ENCODE measurements around the gene GRIA4.

The GRIA4 gene

DNA sequence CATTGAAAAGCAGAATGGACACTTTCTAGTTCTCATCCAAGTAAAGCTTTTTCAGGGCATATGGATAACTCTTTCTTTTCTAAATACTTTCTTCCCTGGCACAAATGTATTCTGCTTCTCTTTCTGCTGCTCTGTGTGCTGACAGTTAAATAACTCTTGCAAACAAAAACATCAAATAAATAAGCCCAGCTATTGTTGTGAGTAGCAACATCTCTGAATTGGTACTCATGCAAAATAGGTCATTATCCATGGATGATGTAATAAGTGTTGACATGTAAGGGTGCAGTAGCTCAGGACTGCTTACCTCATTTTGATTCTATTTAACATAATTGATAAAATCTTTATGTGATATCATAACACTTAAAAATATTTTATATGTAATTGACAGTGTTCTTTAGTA is 247.9 kb downstream of the GRIA4 start:
- in situ Hi-C loops (cut with HindIII; ENCODE audit: low pct_ligation_motif_present, low sequenced_read_pairs): no loop called here
- TF ChIP-seq, protein P1, sequence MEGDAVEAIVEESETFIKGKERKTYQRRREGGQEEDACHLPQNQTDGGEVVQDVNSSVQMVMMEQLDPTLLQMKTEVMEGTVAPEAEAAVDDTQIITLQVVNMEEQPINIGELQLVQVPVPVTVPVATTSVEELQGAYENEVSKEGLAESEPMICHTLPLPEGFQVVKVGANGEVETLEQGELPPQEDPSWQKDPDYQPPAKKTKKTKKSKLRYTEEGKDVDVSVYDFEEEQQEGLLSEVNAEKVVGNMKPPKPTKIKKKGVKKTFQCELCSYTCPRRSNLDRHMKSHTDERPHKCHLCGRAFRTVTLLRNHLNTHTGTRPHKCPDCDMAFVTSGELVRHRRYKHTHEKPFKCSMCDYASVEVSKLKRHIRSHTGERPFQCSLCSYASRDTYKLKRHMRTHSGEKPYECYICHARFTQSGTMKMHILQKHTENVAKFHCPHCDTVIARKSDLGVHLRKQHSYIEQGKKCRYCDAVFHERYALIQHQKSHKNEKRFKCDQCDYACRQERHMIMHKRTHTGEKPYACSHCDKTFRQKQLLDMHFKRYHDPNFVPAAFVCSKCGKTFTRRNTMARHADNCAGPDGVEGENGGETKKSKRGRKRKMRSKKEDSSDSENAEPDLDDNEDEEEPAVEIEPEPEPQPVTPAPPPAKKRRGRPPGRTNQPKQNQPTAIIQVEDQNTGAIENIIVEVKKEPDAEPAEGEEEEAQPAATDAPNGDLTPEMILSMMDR (IDR thresholded peaks at IDR 0.05; ENCODE audit: low read depth, low read length, missing control alignments): no peak
- Histone ChIP-seq H3K27ac (no peak overlapping the region), H3K27me3 (replicated peaks) (no peaks in the 10 kb centered on the region), H3K36me3 (replicated peaks) (no peaks in the 10 kb centered on the region), H3K4me3 (ENCODE audit: low read depth, low read length) (no peak overlapping the region)
- no peak for DNase-seq

DNA sequence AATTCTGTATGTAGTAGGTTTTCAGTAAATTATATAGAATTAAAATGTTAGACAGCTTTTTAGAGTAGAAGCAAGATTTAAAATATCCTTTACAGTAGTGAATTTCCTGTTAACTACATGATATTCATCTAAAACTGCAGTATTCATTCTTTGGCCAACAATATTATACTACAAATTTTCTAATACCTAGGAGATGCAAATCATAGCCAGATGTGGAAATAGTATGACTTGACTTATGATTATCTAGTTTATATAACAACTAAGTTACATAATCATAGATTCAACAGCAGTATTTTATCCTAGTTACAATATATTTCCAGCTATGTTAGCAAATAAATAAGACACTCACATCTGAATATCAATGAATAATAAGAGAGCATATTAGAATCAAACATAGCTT is 249.0 kb downstream of the GRIA4 start:
- no peak for DNase-seq
- Histone ChIP-seq H3K27ac (no peak overlapping the region), H3K4me3 (ENCODE audit: low read depth, low read length) (no peak overlapping the region), H3K36me3 (replicated peaks) (no peaks in the 10 kb centered on the region), H3K27me3 (replicated peaks) (no peaks in the 10 kb centered on the region)
- in situ Hi-C loops (cut with HindIII; ENCODE audit: low pct_ligation_motif_present, low sequenced_read_pairs): no loop called here
- TF ChIP-seq, protein P1 (IDR thresholded peaks at IDR 0.05; ENCODE audit: low read depth, low read length, missing control alignments): no peak

DNA sequence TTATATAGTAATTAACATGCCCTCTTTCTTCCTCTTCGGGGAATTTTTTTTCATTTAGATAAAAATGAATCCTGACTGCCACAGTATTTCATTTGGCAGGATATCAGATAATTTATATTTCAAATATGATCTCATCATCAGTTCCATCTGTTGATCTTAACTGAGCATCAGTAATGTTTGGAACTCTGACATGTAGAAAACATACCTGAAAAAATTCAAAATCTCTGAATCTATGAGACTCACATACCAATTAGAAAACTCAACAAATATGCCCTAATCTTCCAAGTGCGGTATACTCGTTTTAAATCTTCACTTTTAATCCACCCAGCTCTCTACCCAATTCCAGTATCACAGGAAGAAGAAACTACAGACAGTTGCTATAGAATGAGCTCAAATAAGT is 250.2 kb downstream of the GRIA4 start:
- H3K27ac ChIP-seq: no peak overlapping the region
- no peak overlapping the region for H3K4me3 ChIP-seq (ENCODE audit: low read depth, low read length)
- in situ Hi-C loops (cut with HindIII; ENCODE audit: low pct_ligation_motif_present, low sequenced_read_pairs): no loop called here
- H3K36me3 ChIP-seq (replicated peaks): no peaks in the 10 kb centered on the region
- no peaks in the 10 kb centered on the region for H3K27me3 ChIP-seq (replicated peaks)
- no peak for DNase-seq
- TF ChIP-seq, protein P1 (IDR thresholded peaks at IDR 0.05; ENCODE audit: low read depth, low read length, missing control alignments): no peak

DNA sequence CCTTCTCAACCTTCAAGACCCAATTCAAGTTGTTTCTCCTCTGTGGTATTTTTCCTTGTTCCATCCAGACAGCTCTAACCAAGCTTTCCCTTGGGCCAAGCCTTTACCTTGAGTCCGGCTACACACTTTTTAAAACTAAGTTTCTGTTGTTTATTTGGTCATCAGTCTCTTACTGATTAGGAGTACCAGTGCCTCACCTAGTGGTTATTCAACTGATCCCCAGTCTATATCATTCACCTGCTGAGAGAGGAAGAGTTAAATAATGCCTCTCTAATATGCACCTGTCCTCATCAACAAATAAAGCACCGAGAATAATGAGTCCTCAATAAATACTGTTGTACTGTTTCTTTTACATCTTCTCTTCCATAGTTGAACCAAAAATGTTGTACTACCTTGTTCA is 251.4 kb downstream of the GRIA4 start:
- Histone ChIP-seq H3K27me3 (replicated peaks) (no peaks in the 10 kb centered on the region), H3K27ac (no peak overlapping the region), H3K36me3 (replicated peaks) (no peaks in the 10 kb centered on the region), H3K4me3 (ENCODE audit: low read depth, low read length) (no peak overlapping the region)
- in situ Hi-C loops (cut with HindIII; ENCODE audit: low pct_ligation_motif_present, low sequenced_read_pairs): no loop called here
- DNase-seq: no peak
- TF ChIP-seq, protein P1 (IDR thresholded peaks at IDR 0.05; ENCODE audit: low read depth, low read length, missing control alignments): peak; percentile 21

DNA sequence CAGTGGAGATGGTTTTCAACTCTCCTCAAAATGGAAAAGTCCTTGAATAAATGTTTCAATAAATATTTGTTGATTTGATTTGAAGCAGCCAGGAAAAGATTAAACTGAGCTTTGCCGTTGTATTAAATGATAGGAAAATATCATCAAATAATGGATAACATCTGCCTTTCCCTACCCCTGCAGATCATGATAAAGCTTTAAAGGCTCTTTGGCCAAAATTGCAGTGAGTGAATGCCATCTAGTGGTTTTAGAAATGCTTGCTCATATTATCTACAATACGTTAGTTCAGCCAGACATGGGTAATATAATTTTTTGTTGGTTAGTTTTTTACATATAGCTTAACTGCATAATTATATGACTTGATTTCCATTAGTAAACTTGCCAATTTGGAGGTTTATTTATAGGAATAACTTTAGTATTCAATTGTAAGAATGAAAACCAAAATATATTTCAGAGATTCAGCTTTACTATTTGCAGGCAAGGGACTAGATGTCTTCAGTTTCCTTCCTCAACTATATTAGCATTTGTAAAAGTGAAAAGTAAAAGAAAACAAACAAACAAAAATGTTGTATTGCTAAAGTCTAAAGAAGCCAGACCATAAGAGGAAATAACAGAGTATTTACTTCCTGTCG is 253.0 kb downstream of the GRIA4 start:
- Histone ChIP-seq H3K27me3 (replicated peaks) (no peaks in the 10 kb centered on the region), H3K4me3 (ENCODE audit: low read depth, low read length) (no peak overlapping the region), H3K36me3 (replicated peaks) (no peaks in the 10 kb centered on the region), H3K27ac (no peak overlapping the region)
- TF ChIP-seq, protein P1 (IDR thresholded peaks at IDR 0.05; ENCODE audit: low read depth, low read length, missing control alignments): peak; percentile 58
- in situ Hi-C loops (cut with HindIII; ENCODE audit: low pct_ligation_motif_present, low sequenced_read_pairs): no loop called here
- peak; percentile 52 for DNase-seq

DNA sequence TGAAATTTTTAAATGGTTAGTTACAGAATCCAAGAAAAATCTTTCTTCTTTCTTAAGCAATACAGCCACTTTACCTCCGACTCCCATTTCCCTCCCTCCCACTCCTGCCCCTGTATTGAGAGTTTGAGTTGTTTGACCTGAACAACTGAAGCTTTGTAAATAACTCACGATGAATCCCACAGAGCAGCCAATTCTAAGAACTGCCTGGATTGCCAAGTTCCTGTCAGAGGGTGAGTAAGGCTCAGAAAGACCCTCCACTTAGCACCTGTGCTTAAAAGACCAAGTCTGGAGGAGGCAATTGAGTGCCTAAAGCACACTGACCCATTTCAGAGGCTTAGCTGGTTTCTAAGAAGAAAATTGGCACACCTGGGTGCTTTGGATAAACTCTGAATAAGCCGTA is 253.7 kb downstream of the GRIA4 start:
- no peak overlapping the region for H3K27ac ChIP-seq
- in situ Hi-C loops (cut with HindIII; ENCODE audit: low pct_ligation_motif_present, low sequenced_read_pairs): no loop called here
- H3K36me3 ChIP-seq (replicated peaks): no peaks in the 10 kb centered on the region
- TF ChIP-seq, protein P1 (IDR thresholded peaks at IDR 0.05; ENCODE audit: low read depth, low read length, missing control alignments): no peak
- no peak overlapping the region for H3K4me3 ChIP-seq (ENCODE audit: low read depth, low read length)
- no peak for DNase-seq
- H3K27me3 ChIP-seq (replicated peaks): no peaks in the 10 kb centered on the region
